WERI-Rb-1 (cell line): ENCODE data around the gene FGF14.
"Not testable (repeated sequence)": the region's sequence is repeated elsewhere in the genome, so short reads cannot be mapped to it uniquely, and the experiment has no call there.

ENCODE experiments used
- DNase-seq: peaks from one replicate; pipeline ENCODE4 v3.0.0-alpha.2; 2020
- H3K27ac ChIP-seq: fragments of 250-450 bp; sonication (Bioruptor Pico); 2 replicates; pipeline ENCODE4 v1.5.1; 2020; ENCODE audit warnings: mild to moderate bottlenecking, moderate library complexity
- H3K27me3 ChIP-seq: fragments of 250-450 bp; sonication (Bioruptor Pico); 2 replicates; pipeline ENCODE4 v1.5.1; 2021; ENCODE audit warnings: mild to moderate bottlenecking, low read depth, moderate library complexity; ENCODE audit not compliant: insufficient read depth, severe bottlenecking
- H3K36me3 ChIP-seq: fragments of 250-450 bp; sonication (Bioruptor Pico); 2 replicates; pipeline ENCODE4 v1.5.1; 2020; ENCODE audit warnings: mild to moderate bottlenecking, moderate library complexity
- H3K4me3 ChIP-seq: 2 replicates; pipeline ENCODE4 v1.5.1; 2011; ENCODE audit warnings: low read depth, mild to moderate bottlenecking, control low read depth, low read length
- H3K9me3 ChIP-seq: fragments of 250-450 bp; sonication (Bioruptor Pico); 2 replicates; pipeline ENCODE4 v1.5.1; 2021; ENCODE audit warnings: mild to moderate bottlenecking, moderate library complexity; ENCODE audit not compliant: severe bottlenecking
- CTCF ChIP-seq: IDR thresholded peaks from 2 replicates; pipeline ENCODE4 v1.5.1; 2011; ENCODE audit warnings: low read depth, mild to moderate bottlenecking, control low read depth, inconsistent platforms, low read length

FGF14 gene

GRCh38 chr13:102012299-102013293, 389.3 kb downstream of the FGF14 start:
- Histone ChIP-seq H3K36me3 (no peaks in the 10 kb centered on the region), H3K9me3 (peaks cover 11% of the 10 kb centered on the region), H3K27ac (no peak overlapping the region), H3K27me3 (no peaks in the 10 kb centered on the region), H3K4me3 (no peak overlapping the region)
- TF ChIP-seq CTCF, result no peak
- no peak for DNase-seq

- not testable (repeated sequence) for H3K27ac ChIP-seq, H3K36me3 ChIP-seq, H3K9me3 ChIP-seq, H3K27me3 ChIP-seq
- DNase-seq, result peak; percentile 17
- H3K4me3 ChIP-seq, result peak overlapping the region; percentile 0; the same call in 1 of the 2 replicates
These were observed 390.4 kb downstream of the FGF14 start for GRCh38 chr13:102011455-102011854.

GRCh38 chr13:102003848-102004570, 397.8 kb downstream of the FGF14 start:
- Histone ChIP-seq H3K27ac (no peak overlapping the region), H3K27me3 (no peaks in the 10 kb centered on the region), H3K36me3 (no peaks in the 10 kb centered on the region), H3K4me3 (no peak overlapping the region), H3K9me3 (no peaks in the 10 kb centered on the region)
- TF ChIP-seq CTCF, result no peak
- no peak for DNase-seq

GRCh38 chr13:102002287-102002686, 399.6 kb downstream of the FGF14 start:
- no peaks in the 10 kb centered on the region for H3K27me3 ChIP-seq
- H3K9me3 ChIP-seq, result no peaks in the 10 kb centered on the region
- no peak for TF ChIP-seq CTCF
- H3K36me3 ChIP-seq, result no peaks in the 10 kb centered on the region
- no peak overlapping the region for H3K27ac ChIP-seq
- no peak overlapping the region for H3K4me3 ChIP-seq
- DNase-seq, result no peak

GRCh38 chr13:102000764-102001163, 401.1 kb downstream of the FGF14 start:
- Histone ChIP-seq H3K36me3 (no peaks in the 10 kb centered on the region), H3K4me3 (no peak overlapping the region), H3K9me3 (no peaks in the 10 kb centered on the region), H3K27me3 (no peaks in the 10 kb centered on the region), H3K27ac (no peak overlapping the region)
- no peak for TF ChIP-seq CTCF
- no peak for DNase-seq

- no peaks in the 10 kb centered on the region for H3K9me3 ChIP-seq
- H3K27me3 ChIP-seq, result no peaks in the 10 kb centered on the region
- no peak overlapping the region for H3K4me3 ChIP-seq
- no peak for TF ChIP-seq CTCF
- H3K27ac ChIP-seq, result no peak overlapping the region
- H3K36me3 ChIP-seq, result no peaks in the 10 kb centered on the region
- DNase-seq, result no peak
These were observed 403.7 kb downstream of the FGF14 start for GRCh38 chr13:101998129-101998528.
